ENCODE results near the gene PIWIL1.

GRCh38 chr12:130366159-130366558 lies 28.5 kb downstream of the PIWIL1 start:
- TF ChIP-seq SIN3A (IDR thresholded peaks at IDR 0.05; ENCODE audit: low read depth) (no peak), CTCF (IDR thresholded peaks at IDR 0.05 in 2 of 3, conservative IDR thresholded peaks at IDR 0.05 in 1 of 3; ENCODE audit: borderline replicate concordance in 1 of 3, insufficient read depth in 1 of 3, low read depth in 2 of 3, low read length in 2 of 3) (no peak), ZFX (IDR thresholded peaks at IDR 0.05) (no peak), CBX3 (IDR thresholded peaks at IDR 0.05; ENCODE audit: low read depth) (no peak), POLR2A (IDR thresholded peaks at IDR 0.05; ENCODE audit: borderline replicate concordance, extremely low read depth, insufficient read depth, insufficient read length) (no peak)
